ENCODE measurements around the gene S100Z.

DNA sequence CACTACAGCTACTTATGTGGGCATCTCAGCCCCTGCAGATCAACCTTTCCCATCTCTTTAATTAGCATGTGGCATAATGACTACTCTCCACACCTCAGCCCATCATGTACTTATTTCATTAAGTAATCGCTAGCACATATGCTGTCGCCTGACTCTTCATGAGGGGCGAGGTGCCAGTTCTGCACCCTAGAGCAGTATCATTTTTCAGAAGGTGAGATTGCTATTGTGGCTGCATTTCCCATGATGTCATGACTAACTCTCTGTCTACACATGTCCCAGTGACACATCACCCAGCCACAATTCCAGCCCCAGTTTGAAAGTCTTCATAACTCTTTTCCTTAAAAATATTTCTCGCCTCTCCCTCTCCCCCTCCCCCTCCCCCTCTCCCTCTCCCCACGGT lies 38.6 kb upstream of the S100Z start:
- TF ChIP-seq, protein P1, sequence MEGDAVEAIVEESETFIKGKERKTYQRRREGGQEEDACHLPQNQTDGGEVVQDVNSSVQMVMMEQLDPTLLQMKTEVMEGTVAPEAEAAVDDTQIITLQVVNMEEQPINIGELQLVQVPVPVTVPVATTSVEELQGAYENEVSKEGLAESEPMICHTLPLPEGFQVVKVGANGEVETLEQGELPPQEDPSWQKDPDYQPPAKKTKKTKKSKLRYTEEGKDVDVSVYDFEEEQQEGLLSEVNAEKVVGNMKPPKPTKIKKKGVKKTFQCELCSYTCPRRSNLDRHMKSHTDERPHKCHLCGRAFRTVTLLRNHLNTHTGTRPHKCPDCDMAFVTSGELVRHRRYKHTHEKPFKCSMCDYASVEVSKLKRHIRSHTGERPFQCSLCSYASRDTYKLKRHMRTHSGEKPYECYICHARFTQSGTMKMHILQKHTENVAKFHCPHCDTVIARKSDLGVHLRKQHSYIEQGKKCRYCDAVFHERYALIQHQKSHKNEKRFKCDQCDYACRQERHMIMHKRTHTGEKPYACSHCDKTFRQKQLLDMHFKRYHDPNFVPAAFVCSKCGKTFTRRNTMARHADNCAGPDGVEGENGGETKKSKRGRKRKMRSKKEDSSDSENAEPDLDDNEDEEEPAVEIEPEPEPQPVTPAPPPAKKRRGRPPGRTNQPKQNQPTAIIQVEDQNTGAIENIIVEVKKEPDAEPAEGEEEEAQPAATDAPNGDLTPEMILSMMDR (IDR thresholded peaks at IDR 0.05): no peak
- no peak for TF ChIP-seq POLR2A (IDR thresholded peaks at IDR 0.05)

Data from stomach (tissue), 4 donors.